Activated CD4-positive, alpha-beta memory T cell treated with anti-CD3 and anti-CD28 coated beads for 36 hours (primary cell): ENCODE measurements around the gene MMADHC. TPM values are rescaled to one million over a fixed set of nuclear protein-coding genes. Genes with fewer than 3 reads are reported as not detected.

ENCODE experiments used
- CTCF ChIA-PET: fragments of 350-600 bp; sonication (Branson Sonifier 250); formaldehyde crosslinking; loops from one replicate; lab custom pipeline; 2021; ENCODE audit warnings: antibody characterized with exemption, inconsistent platforms; lab: Charles Lee
- POLR2A ChIA-PET: fragments of 350-600 bp; sonication (Branson Sonifier 250); formaldehyde crosslinking; loops from one replicate; lab custom pipeline; 2021; ENCODE audit warnings: antibody characterized with exemption; lab: Charles Lee
- DNase-seq: peaks from one replicate; pipeline ENCODE4 v3.0.0-alpha.2; 2020
- H3K27ac Mint-ChIP-seq: one replicate; pipeline ENCODE4 v1.8.0; 2021; ENCODE audit warnings: mixed read lengths
- H3K27me3 Mint-ChIP-seq: one replicate; pipeline ENCODE4 v1.8.0; 2021; ENCODE audit warnings: mixed read lengths
- H3K36me3 Mint-ChIP-seq: one replicate; pipeline ENCODE4 v1.8.0; 2021; ENCODE audit warnings: mixed read lengths
- H3K4me1 Mint-ChIP-seq: one replicate; pipeline ENCODE4 v1.8.0; 2021; ENCODE audit warnings: low read depth, mixed read lengths
- H3K4me3 Mint-ChIP-seq: one replicate; pipeline ENCODE4 v1.8.0; 2021; ENCODE audit warnings: mild to moderate bottlenecking, mixed read lengths
- H3K9me3 Mint-ChIP-seq: one replicate; pipeline ENCODE4 v1.8.0; 2021; ENCODE audit warnings: mixed read lengths
- intact Hi-C: fragments of 100-400 bp; cut with micrococcal nuclease; formaldehyde crosslinking; loops from one replicate; pipeline ENCODE4 v1.15.1; 2023
- total RNA-seq, 2 experiments: library from RNA; stranded (reverse); gene quantifications; one replicate each; pipeline ENCODE4 v1.2.3, GENCODE V29; 2021

The MMADHC gene
- total RNA-seq, 2 experiments from 2014 or later = 130 to 132 TPM

DNA sequence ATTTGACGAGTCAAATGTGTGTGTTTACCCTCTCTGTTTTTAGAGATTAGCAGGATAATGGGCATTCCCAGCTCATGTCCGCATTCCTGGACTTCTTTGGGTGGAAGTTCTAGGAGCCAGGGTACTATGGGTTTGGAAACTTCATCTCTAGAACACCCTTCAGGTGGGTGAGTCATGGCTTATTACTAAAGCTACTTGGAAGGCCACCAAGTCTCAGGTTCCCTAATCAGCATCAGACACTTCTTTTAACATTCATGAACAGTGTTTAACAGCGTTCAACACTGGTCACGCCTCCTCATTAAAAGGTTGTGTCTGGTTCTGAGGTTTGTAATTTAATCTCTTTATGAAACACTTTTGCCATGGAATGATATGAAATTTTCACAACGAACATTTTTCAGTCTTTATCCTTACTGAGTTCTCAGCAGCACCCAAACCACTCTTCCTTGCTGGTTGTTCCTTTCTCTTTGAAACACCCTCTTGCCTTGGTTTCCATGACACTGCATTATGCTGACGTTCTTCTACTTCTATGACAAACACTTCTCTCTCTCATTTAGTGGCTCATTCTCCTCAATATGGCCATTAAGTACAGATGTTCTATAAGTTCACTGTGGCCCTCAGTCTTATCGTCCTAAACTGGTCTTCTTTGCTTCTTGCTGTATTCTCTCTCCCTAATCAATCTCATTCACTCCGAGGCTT, 49.3 kb downstream of the MMADHC start:
- H3K9me3 Mint-ChIP-seq = no peaks in the 10 kb centered on the region
- DNase-seq = no peak
- no peaks in the 10 kb centered on the region for H3K27me3 Mint-ChIP-seq
- POLR2A ChIA-PET = no interaction called here
- CTCF ChIA-PET = interaction anchor here (0.6 kb wide), 1 partner anchor 1444 kb away, joined by 3 read pairs; no protein-coding TSS in a partner anchor
- H3K27ac Mint-ChIP-seq = no peak overlapping the region
- no peaks in the 10 kb centered on the region for H3K36me3 Mint-ChIP-seq
- H3K4me1 Mint-ChIP-seq = peaks cover 12% of the 10 kb centered on the region
- no peak overlapping the region for H3K4me3 Mint-ChIP-seq
- intact Hi-C loops = loop anchor here (10.0 kb wide), 1 partner anchor 373 kb away; no protein-coding TSS in a partner anchor

DNA sequence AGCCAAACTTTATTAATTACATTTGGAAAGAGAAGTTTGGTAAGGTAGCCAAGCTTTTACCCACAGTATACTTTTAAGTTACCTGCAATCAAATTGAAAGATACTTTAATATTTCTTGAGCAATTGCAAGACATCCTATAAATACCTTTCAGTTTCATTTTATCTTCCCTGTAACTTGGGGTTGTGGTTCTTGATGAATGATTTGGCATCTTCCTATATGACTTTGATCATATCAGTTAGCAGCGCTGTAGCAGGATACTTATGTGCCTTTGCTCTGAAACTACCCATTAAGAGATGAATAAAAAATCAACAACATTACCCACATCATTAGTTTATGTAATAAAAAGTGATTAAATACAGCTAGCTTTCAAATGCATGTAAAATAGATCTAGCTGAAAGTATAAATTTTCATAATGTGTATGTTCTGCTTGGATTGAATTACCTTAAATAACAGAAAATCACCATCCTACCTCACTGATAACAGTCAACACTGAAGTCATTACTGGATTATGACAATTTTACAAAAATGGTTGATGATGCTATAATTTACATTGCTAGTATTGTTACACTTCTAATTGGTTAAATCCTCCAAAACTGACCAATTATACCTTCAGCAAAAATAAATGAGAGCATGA, 50.4 kb downstream of the MMADHC start:
- Mint-ChIP-seq H3K27me3 (no peaks in the 10 kb centered on the region), H3K9me3 (no peaks in the 10 kb centered on the region), H3K4me1 (peaks cover 12% of the 10 kb centered on the region), H3K36me3 (no peaks in the 10 kb centered on the region), H3K4me3 (no peak overlapping the region), H3K27ac (no peak overlapping the region)
- POLR2A ChIA-PET = no interaction called here
- CTCF ChIA-PET = interaction anchor here (0.8 to 0.9 kb wide), 2 partner anchors 24 to 934 kb away, joined by 3 to 5 read pairs; no protein-coding TSS in a partner anchor
- intact Hi-C loops = loop anchor here (10.0 kb wide), 1 partner anchor 372 kb away; no protein-coding TSS in a partner anchor
- no peak for DNase-seq

GRCh38 chr2:149536649-149537048, 50.9 kb downstream of the MMADHC start:
- no peaks in the 10 kb centered on the region for H3K36me3 Mint-ChIP-seq
- no peaks in the 10 kb centered on the region for H3K27me3 Mint-ChIP-seq
- ChIA-PET POLR2A (no interaction called here), CTCF (interaction anchor here (0.6 to 1.2 kb wide), 5 partner anchors 20 to 933 kb away, joined by 3 to 5 read pairs (median 3); no protein-coding TSS in a partner anchor)
- peaks cover 12% of the 10 kb centered on the region for H3K4me1 Mint-ChIP-seq
- no peak overlapping the region for H3K4me3 Mint-ChIP-seq
- no peak for DNase-seq
- intact Hi-C loops = loop anchor here (10.0 kb wide), 1 partner anchor 372 kb away; no protein-coding TSS in a partner anchor
- H3K27ac Mint-ChIP-seq = no peak overlapping the region
- H3K9me3 Mint-ChIP-seq = no peaks in the 10 kb centered on the region

DNA sequence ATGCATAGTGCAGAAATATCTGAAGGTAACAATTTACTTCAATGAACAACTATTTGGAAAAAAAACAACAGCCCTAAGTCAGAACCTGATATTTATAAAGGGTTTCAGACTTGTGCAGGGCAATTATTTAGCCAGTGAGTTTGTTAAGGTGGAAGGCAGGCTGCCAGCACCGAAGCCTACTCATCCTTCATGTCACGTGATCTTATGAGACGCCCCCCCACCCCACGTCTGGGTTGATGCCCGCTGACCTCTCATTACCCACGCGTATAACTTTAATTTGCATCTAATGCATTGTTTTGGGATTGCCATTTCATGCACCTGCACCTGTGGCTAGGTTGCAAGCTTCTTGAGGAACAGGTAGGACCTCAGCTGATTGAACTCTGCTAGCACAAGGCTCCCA, 52.9 kb downstream of the MMADHC start:
- H3K27ac Mint-ChIP-seq = no peak overlapping the region
- H3K4me1 Mint-ChIP-seq = peaks cover 12% of the 10 kb centered on the region
- intact Hi-C loops = loop anchor here (10.0 kb wide), 1 partner anchor 370 kb away; no protein-coding TSS in a partner anchor
- ChIA-PET POLR2A (no interaction called here), CTCF (no interaction called here)
- no peaks in the 10 kb centered on the region for H3K9me3 Mint-ChIP-seq
- DNase-seq = no peak
- H3K36me3 Mint-ChIP-seq = no peaks in the 10 kb centered on the region
- no peaks in the 10 kb centered on the region for H3K27me3 Mint-ChIP-seq
- no peak overlapping the region for H3K4me3 Mint-ChIP-seq

GRCh38 chr2:149528983-149529382, 58.6 kb downstream of the MMADHC start:
- ChIA-PET CTCF (interaction anchor here (0.6 to 1.0 kb wide), 2 partner anchors 32 to 45 kb away, joined by 3 read pairs; no protein-coding TSS in a partner anchor), POLR2A (no interaction called here)
- Mint-ChIP-seq H3K27ac (no peak overlapping the region), H3K9me3 (no peaks in the 10 kb centered on the region), H3K36me3 (no peaks in the 10 kb centered on the region), H3K4me3 (no peak overlapping the region), H3K27me3 (peaks cover 14% of the 10 kb centered on the region), H3K4me1 (no peaks in the 10 kb centered on the region)
- DNase-seq = no peak
- intact Hi-C loops = no loop called here

GRCh38 chr2:149527998-149528755, 59.4 kb downstream of the MMADHC start:
- POLR2A ChIA-PET = no interaction called here
- intact Hi-C loops = no loop called here

GRCh38 chr2:149526689-149527088, 60.9 kb downstream of the MMADHC start:
- Mint-ChIP-seq H3K36me3 (no peaks in the 10 kb centered on the region), H3K27me3 (peaks cover 14% of the 10 kb centered on the region), H3K4me3 (no peak overlapping the region), H3K27ac (no peak overlapping the region), H3K9me3 (peaks cover 2% of the 10 kb centered on the region), H3K4me1 (no peaks in the 10 kb centered on the region)
- ChIA-PET POLR2A (no interaction called here), CTCF (no interaction called here)
- no peak for DNase-seq
- intact Hi-C loops = no loop called here

More at GRCh38 chr2:149527998-149528755, 59.4 kb downstream of the MMADHC start:
- Mint-ChIP-seq H3K27me3 (peaks cover 14% of the 10 kb centered on the region), H3K27ac (no peak overlapping the region), H3K4me1 (no peaks in the 10 kb centered on the region), H3K9me3 (peaks cover 2% of the 10 kb centered on the region), H3K36me3 (no peaks in the 10 kb centered on the region), H3K4me3 (no peak overlapping the region)
- CTCF ChIA-PET = no interaction called here
- no peak for DNase-seq

DNA sequence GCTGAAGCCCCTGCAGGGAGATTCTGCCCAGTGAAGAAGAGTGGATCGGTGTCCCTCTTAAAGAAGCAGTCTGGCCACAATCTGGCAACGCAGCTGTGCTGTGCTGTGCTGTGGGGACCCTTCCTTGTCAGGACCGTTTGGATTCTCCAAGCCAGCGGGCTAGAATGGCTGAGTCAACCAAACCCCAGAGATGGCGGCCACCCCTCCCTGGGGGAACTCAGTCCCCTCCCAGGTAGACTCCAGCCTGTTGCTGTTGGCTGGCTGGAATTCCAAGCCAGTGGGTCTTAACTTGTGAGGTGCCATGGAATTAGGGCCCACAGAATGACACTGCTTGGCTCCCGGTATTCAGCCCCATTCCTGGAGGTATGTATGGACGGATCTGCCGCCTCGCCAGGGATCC, 62.3 kb downstream of the MMADHC start:
- intact Hi-C loops = no loop called here
- Mint-ChIP-seq H3K36me3 (no peaks in the 10 kb centered on the region), H3K27me3 (peaks cover 14% of the 10 kb centered on the region), H3K27ac (no peak overlapping the region), H3K9me3 (peaks cover 2% of the 10 kb centered on the region), H3K4me1 (no peaks in the 10 kb centered on the region), H3K4me3 (no peak overlapping the region)
- ChIA-PET CTCF (no interaction called here), POLR2A (no interaction called here)
- no peak for DNase-seq
